Testis (tissue), 3 donors: Measurements from ENCODE around the gene DIDO1. TPM values are rescaled to one million over a fixed set of nuclear protein-coding genes. Genes with fewer than 3 reads are reported as not detected.
"Not testable (repeated sequence)": the region's sequence is repeated elsewhere in the genome, so short reads cannot be mapped to it uniquely, and the experiment has no call there.

ENCODE experiments used
- DNase-seq: peaks from one replicate; pipeline ENCODE4 v3.0.0-alpha.2; 2019
- H3K27ac ChIP-seq, 2 donors: fragments of 200-600 bp; sonication (generic); one replicate each; pipeline ENCODE4 v1.5.1; 2019
- H3K27me3 ChIP-seq: fragments of 200-600 bp; sonication (generic); one replicate; pipeline ENCODE4 v1.5.1; 2019
- H3K36me3 ChIP-seq: fragments of 200-600 bp; sonication (generic); one replicate; pipeline ENCODE4 v1.5.1; 2017; ENCODE audit warnings: low read depth; ENCODE audit errors: missing control alignments
- H3K4me1 ChIP-seq: fragments of 200-600 bp; sonication (generic); one replicate; pipeline ENCODE4 v1.5.1; 2019
- H3K4me3 ChIP-seq, 2 donors: fragments of 200-600 bp; sonication (generic); one replicate each; pipeline ENCODE4 v1.5.1; 2017 to 2019
- H3K9me3 ChIP-seq: fragments of 200-600 bp; sonication (generic); one replicate; pipeline ENCODE4 v1.5.1; 2017
- POLR2A ChIP-seq: fragments of 450-650 bp; IDR thresholded peaks from one replicate; pipeline ENCODE4 v1.6.1; 2017; ENCODE audit warnings: antibody characterized with exemption, mild to moderate bottlenecking, moderate library complexity
- WGBS, 2 donors: methylation state at CpG; one replicate each; pipeline ENCODE4 v1.1.5; 2018; 5-methylcytosine and 5-hydroxymethylcytosine counted together
- intact Hi-C: fragments of 100-400 bp; cut with DNase I; formaldehyde crosslinking; loops from one replicate; pipeline ENCODE4 v1.15.1; 2023; ENCODE audit warnings: low total_unique reads
- polyA plus RNA-seq: library from polyadenylated mRNA; stranded (reverse); fragments of 350-450 nt; fragmentation: Illumina TruSeq; extraction: RNeasy Lipid Tissue Mini Kit (QIAGEN cat#74804); gene quantifications from one replicate; pipeline ENCODE4 v1.2.3, GENCODE V29; 2014; ENCODE audit warnings: low read depth, low replicate concordance; ENCODE audit not compliant: insufficient read depth
- total RNA-seq, 2 donors: library from RNA; depleted of rRNA; stranded (reverse); fragments of >200 nt; gene quantifications; one replicate each; pipeline ENCODE4 v1.2.3, GENCODE V29; 2016
- TF ChIP-seq, protein P1 (sequence below), 3 experiments: fragments of 450-650 bp in 2 of 3; fragments of 200-600 bp in 1 of 3; sonication (generic) in 1 of 3; IDR thresholded peaks; one replicate each; pipeline ENCODE4 v1.5.1; 2016 to 2019; ENCODE audit warnings: antibody characterized with exemption in 3 of 3, mild to moderate bottlenecking in 2 of 3, moderate library complexity in 1 of 3

DIDO1 gene
- total and polyA plus RNA-seq, 3 donors from 2014 or later = 50.5 to 99.7 (median 98.6) TPM

DNA sequence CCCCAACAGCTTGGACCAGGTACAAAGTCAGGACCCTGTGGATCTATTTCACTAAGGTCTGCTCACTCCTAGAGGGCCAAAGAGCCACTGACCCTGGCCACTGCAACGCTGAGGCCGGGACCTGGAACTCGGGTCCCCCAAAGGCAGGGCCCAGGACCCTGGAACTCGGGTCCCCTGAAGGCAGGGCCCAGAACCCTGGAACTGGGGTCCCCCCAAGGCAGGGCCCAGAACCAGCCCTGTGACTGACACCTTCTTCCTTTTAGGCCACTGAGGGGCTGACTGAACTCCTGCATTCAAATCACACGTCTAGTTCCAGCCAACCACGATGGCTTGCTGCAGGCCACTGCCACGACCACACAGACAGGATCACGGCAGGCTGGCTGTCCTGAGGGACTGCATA, 74.1 kb downstream of the DIDO1 start:
- intact Hi-C loops = no loop called here
- TF ChIP-seq POLR2A = no peak
- TF ChIP-seq, protein P1, sequence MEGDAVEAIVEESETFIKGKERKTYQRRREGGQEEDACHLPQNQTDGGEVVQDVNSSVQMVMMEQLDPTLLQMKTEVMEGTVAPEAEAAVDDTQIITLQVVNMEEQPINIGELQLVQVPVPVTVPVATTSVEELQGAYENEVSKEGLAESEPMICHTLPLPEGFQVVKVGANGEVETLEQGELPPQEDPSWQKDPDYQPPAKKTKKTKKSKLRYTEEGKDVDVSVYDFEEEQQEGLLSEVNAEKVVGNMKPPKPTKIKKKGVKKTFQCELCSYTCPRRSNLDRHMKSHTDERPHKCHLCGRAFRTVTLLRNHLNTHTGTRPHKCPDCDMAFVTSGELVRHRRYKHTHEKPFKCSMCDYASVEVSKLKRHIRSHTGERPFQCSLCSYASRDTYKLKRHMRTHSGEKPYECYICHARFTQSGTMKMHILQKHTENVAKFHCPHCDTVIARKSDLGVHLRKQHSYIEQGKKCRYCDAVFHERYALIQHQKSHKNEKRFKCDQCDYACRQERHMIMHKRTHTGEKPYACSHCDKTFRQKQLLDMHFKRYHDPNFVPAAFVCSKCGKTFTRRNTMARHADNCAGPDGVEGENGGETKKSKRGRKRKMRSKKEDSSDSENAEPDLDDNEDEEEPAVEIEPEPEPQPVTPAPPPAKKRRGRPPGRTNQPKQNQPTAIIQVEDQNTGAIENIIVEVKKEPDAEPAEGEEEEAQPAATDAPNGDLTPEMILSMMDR (IDR thresholded peaks at IDR 0.05) = no peak

DNA sequence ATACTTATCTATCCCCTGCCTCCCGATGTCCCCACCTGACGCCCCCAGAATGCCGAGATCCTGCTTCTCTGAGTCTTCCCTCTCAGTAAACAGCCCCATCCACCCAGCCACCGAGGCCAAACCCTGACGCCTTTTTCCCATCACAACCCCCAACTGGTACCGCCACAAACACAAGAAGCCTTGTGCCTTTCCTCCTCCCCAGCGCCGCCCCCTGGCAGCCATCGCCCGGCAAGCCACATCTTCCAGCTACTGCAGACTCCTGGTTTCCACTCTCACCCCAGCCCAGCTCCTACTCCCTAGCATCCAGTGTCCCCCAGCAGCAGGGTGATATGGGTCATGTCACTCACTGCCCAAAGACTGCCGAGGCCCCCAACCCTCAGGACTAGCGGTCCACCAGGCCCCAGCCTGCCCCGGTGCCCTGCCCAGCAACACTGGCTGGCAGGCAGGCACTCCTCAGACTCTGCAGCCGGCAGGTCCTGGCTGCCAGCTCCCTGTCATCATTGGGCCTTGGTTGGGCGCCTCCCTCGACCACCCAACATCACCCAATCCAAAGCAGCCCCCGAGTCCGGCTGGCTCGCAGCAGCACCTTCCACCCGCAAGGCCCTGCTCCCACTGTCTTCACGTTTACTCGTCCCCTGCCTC, 75.9 kb downstream of the DIDO1 start:
- 84 to 88% methylated on average over 22 of the region's 22 CpGs for WGBS, 2 donors
- DNase-seq = no peak
- Histone ChIP-seq H3K4me1 (peaks cover 4% of the 10 kb centered on the region), H3K27me3 (no peaks in the 10 kb centered on the region), H3K36me3 (no peaks in the 10 kb centered on the region), H3K27ac (no peak overlapping the region), H3K4me3 (no peak overlapping the region), H3K9me3 (no peaks in the 10 kb centered on the region)
- TF ChIP-seq, protein P1 (IDR thresholded peaks at IDR 0.05) = no peak
- TF ChIP-seq POLR2A = no peak
- intact Hi-C loops = no loop called here

More for the DNA sequence above, 74.1 kb downstream of the DIDO1 start:
- Histone ChIP-seq H3K27me3 (no peaks in the 10 kb centered on the region), H3K27ac (no peak overlapping the region), H3K36me3 (no peaks in the 10 kb centered on the region), H3K9me3 (no peaks in the 10 kb centered on the region), H3K4me3 (no peak overlapping the region), H3K4me1 (peaks cover 4% of the 10 kb centered on the region)
- no peak for DNase-seq
- WGBS, 2 donors = 89% methylated on average over 8 of the region's 8 CpGs; no CpG with 5 or more reads in 1 of the 2 donors

GRCh38 chr20:62849431-62849830, 76.9 kb downstream of the DIDO1 start:
- no peak overlapping the region for H3K4me3 ChIP-seq
- no peak overlapping the region for H3K27ac ChIP-seq

GRCh38 chr20:62848917-62849316, 77.4 kb downstream of the DIDO1 start:
- H3K36me3 ChIP-seq, H3K4me3 ChIP-seq, intact Hi-C loops, DNase-seq, H3K27ac ChIP-seq, H3K9me3 ChIP-seq, H3K27me3 ChIP-seq, H3K4me1 ChIP-seq: not testable (repeated sequence)
- 89 to 94% methylated on average over 7 of the region's 7 CpGs for WGBS, 2 donors

More at GRCh38 chr20:62849431-62849830, 76.9 kb downstream of the DIDO1 start:
- H3K9me3 ChIP-seq = no peaks in the 10 kb centered on the region
- intact Hi-C loops = no loop called here
- no peaks in the 10 kb centered on the region for H3K27me3 ChIP-seq
- no peak for DNase-seq
- peaks cover 4% of the 10 kb centered on the region for H3K4me1 ChIP-seq
- H3K36me3 ChIP-seq = no peaks in the 10 kb centered on the region
- no peak for TF ChIP-seq POLR2A
- TF ChIP-seq, protein P1 (IDR thresholded peaks at IDR 0.05) = no peak

- no peak for DNase-seq
- H3K27ac ChIP-seq = no peak overlapping the region
- no peak overlapping the region for H3K4me3 ChIP-seq
- H3K4me1 ChIP-seq = peaks cover 4% of the 10 kb centered on the region
- H3K36me3 ChIP-seq = no peaks in the 10 kb centered on the region
- WGBS, 2 donors = 92 to 96% methylated on average over 19 of the region's 19 CpGs
- intact Hi-C loops = no loop called here
- H3K27me3 ChIP-seq = no peaks in the 10 kb centered on the region
- TF ChIP-seq, protein P1 (IDR thresholded peaks at IDR 0.05) = no peak
- no peak for TF ChIP-seq POLR2A
- H3K9me3 ChIP-seq = no peaks in the 10 kb centered on the region
Observed at GRCh38 chr20:62846166-62846890, 80.0 kb downstream of the DIDO1 start.
